K562 (cell line): ENCODE data around the gene DOK3.

Source experiments
- ATF2 ChIP-seq: sonication (generic); formaldehyde crosslinking; IDR thresholded peaks from 2 replicates; pipeline ENCODE4 v1.8.1; 2022; ENCODE audit warnings: missing genetic modification reagents
- EP300 ChIP-seq: IDR thresholded peaks from 2 replicates; pipeline ENCODE4 v1.6.1; 2012; ENCODE audit warnings: low read length, improper control_type of control experiment

DNA sequence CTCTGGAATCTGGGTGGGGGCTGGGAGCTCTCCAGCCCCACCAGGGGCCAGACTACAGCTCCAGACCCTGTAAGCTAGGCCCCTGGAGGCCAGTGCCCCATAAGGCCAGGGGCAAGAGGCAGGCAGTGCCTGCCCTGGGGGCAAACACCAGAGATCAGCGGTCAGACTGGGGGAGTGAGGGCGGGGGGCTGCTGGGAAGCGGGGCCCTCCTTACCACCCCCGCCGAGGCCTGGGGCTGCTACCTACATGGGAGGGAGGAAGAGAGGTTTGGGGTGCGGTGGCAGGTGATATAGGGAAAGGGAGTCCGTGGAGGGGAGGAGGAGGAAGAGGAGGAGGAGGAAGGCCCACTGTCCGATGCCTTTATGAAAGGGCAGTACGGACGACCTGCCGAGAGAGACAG lies 50.3 kb downstream of the DOK3 start:
- TF ChIP-seq ATF2 (CRISPR knock-in tag) = no peak
- no peak for TF ChIP-seq EP300
